AML-193 (cell line): ENCODE data around the gene ZNF709.
"Not testable (repeated sequence)": the region's sequence is repeated elsewhere in the genome, so short reads cannot be mapped to it uniquely, and the experiment has no call there.

ENCODE experiments used
- DNase-seq, 2 experiments: peaks; one replicate each; lab custom pipeline; 2025; lab: John Stamatoyannopoulos, UW

The ZNF709 gene

GRCh38 chr19:12450844-12451243, 33.8 kb downstream of the ZNF709 start:
- DNase-seq = no peak

GRCh38 chr19:12448808-12449207, 35.8 kb downstream of the ZNF709 start:
- DNase-seq = no peak

GRCh38 chr19:12440541-12441316, 43.9 kb downstream of the ZNF709 start, which contains the start of gene ZNF443:
Gene ZNF443 (minus strand): TSS chr19:12441021. CDS start chr19:12440914, 107 bp downstream.
- peak; percentile 92 to 93 for DNase-seq

GRCh38 chr19:12439686-12440540, 44.7 kb downstream of the ZNF709 start:
- DNase-seq = peak in 1 of 2 experiments; percentile 16

- DNase-seq = not testable (repeated sequence)
Measured at GRCh38 chr19:12430726-12431299, 53.8 kb downstream of the ZNF709 start.

GRCh38 chr19:12425888-12426274, 58.7 kb downstream of the ZNF709 start:
- no peak for DNase-seq

GRCh38 chr19:12425236-12425887, 59.3 kb downstream of the ZNF709 start:
- peak; percentile 68 to 78 for DNase-seq

GRCh38 chr19:12417273-12417672, 67.3 kb downstream of the ZNF709 start:
- not testable (repeated sequence) for DNase-seq

- no peak for DNase-seq
Measured at GRCh38 chr19:12411893-12412292, 72.7 kb downstream of the ZNF709 start.
